GM12891 (cell line): ENCODE results near the gene FLT1.

ENCODE experiments used
- DNase-seq: peaks from one replicate; pipeline ENCODE4 v3.0.0; 2011; ENCODE audit warnings: low spot score; ENCODE audit not compliant: insufficient read length
- FAIRE-seq: peaks from 2 replicates; lab custom pipeline; 2011; peaks lifted over from hg19 to GRCh38; lab: Jason Lieb, UNC
- PAX5 ChIP-seq: IDR thresholded peaks from 2 replicates; pipeline ENCODE4 v1.6.1; 2011; ENCODE audit warnings: low read length, moderate library complexity, mild to moderate bottlenecking; ENCODE audit not compliant: insufficient read depth, severe bottlenecking
- POLR2A ChIP-seq: IDR thresholded peaks from 2 replicates; pipeline ENCODE4 v1.6.1; 2011; ENCODE audit warnings: low read depth, low read length, control low read depth
- POLR2AphosphoS5 ChIP-seq: IDR thresholded peaks from 2 replicates; pipeline ENCODE4 v1.6.1; 2011; ENCODE audit warnings: low read depth, low read length, control low read depth
- POU2F2 ChIP-seq: IDR thresholded peaks from 2 replicates; pipeline ENCODE4 v1.6.1; 2011; ENCODE audit warnings: low read depth, mild to moderate bottlenecking, control low read depth, low read length, moderate library complexity
- SPI1 ChIP-seq: IDR thresholded peaks from 2 replicates; pipeline ENCODE4 v1.6.1; 2011; ENCODE audit warnings: low read depth, low read length, control low read depth
- TAF1 ChIP-seq: IDR thresholded peaks from 2 replicates; pipeline ENCODE4 v1.6.1; 2011; ENCODE audit warnings: low read depth, low read length, control low read depth

FLT1 gene

GRCh38 chr13:28379371-28380083 is 115.4 kb downstream of the FLT1 start:
- no peak for DNase-seq
- TF ChIP-seq POLR2AphosphoS5 (no peak), PAX5 (no peak), TAF1 (no peak), SPI1 (no peak), POU2F2 (no peak), POLR2A (no peak)
- no peak for FAIRE-seq

GRCh38 chr13:28376604-28377003 is 118.3 kb downstream of the FLT1 start:
- TF ChIP-seq SPI1 (no peak), TAF1 (no peak), POU2F2 (no peak), POLR2A (no peak), PAX5 (no peak), POLR2AphosphoS5 (no peak)
- DNase-seq (no peak), FAIRE-seq (no peak)

- DNase-seq (no peak), FAIRE-seq (no peak)
- no peak for TF ChIP-seq SPI1
- no peak for TF ChIP-seq POU2F2
- TF ChIP-seq PAX5: no peak
- TF ChIP-seq POLR2A: no peak
- TF ChIP-seq POLR2AphosphoS5: no peak
Observed at GRCh38 chr13:28375250-28375930, 119.5 kb downstream of the FLT1 start.

- FAIRE-seq (no peak), DNase-seq (no peak)
- TF ChIP-seq POLR2A: no peak
- no peak for TF ChIP-seq POU2F2
- no peak for TF ChIP-seq POLR2AphosphoS5
- no peak for TF ChIP-seq TAF1
- no peak for TF ChIP-seq SPI1
- no peak for TF ChIP-seq PAX5
Observed at GRCh38 chr13:28373810-28374209, 121.1 kb downstream of the FLT1 start.

GRCh38 chr13:28370448-28370847 is 124.5 kb downstream of the FLT1 start:
- no peak for DNase-seq
- TF ChIP-seq POLR2AphosphoS5: no peak
- no peak for TF ChIP-seq PAX5
- TF ChIP-seq TAF1: no peak
- no peak for TF ChIP-seq SPI1
- TF ChIP-seq POLR2A: no peak
- TF ChIP-seq POU2F2: no peak
- no peak for FAIRE-seq

GRCh38 chr13:28358708-28359107 is 136.2 kb downstream of the FLT1 start:
- peak; percentile 61 for FAIRE-seq
- TF ChIP-seq SPI1 (no peak), PAX5 (no peak), TAF1 (no peak), POLR2A (no peak), POLR2AphosphoS5 (no peak), POU2F2 (no peak)
- no peak for DNase-seq

GRCh38 chr13:28357911-28358433 is 137.0 kb downstream of the FLT1 start:
- FAIRE-seq: peak; percentile 28
- DNase-seq: no peak
- TF ChIP-seq POLR2A (no peak), PAX5 (no peak), TAF1 (no peak), SPI1 (no peak), POU2F2 (no peak), POLR2AphosphoS5 (no peak)

GRCh38 chr13:28357247-28357825 is 137.6 kb downstream of the FLT1 start:
- DNase-seq: no peak
- no peak for TF ChIP-seq POLR2A
- no peak for TF ChIP-seq POU2F2
- TF ChIP-seq PAX5: no peak
- FAIRE-seq: no peak

GRCh38 chr13:28356561-28357021 is 138.3 kb downstream of the FLT1 start:
- DNase-seq: no peak
- no peak for FAIRE-seq
- TF ChIP-seq POLR2A: no peak
- TF ChIP-seq POLR2AphosphoS5: no peak
- no peak for TF ChIP-seq SPI1
- TF ChIP-seq TAF1: no peak
- no peak for TF ChIP-seq POU2F2
- TF ChIP-seq PAX5: no peak
